Liver (tissue), 3 donors: Measurements from ENCODE around the gene WDR81.

Experiments
- ATF3 ChIP-seq: IDR thresholded peaks from 2 replicates; pipeline ENCODE4 v1.6.1; 2016; ENCODE audit warnings: antibody characterized with exemption
- FOXA2 ChIP-seq: IDR thresholded peaks from 2 replicates; pipeline ENCODE4 v1.6.1; 2016; ENCODE audit warnings: antibody characterized with exemption
- JUND ChIP-seq, 2 donors: IDR thresholded peaks; 2 replicates each; pipeline ENCODE4 v1.6.1; 2016; ENCODE audit warnings: antibody characterized with exemption in 2 of 2
- MAX ChIP-seq: IDR thresholded peaks from 2 replicates; pipeline ENCODE4 v1.6.1; 2016; ENCODE audit warnings: antibody characterized with exemption
- NR2F2 ChIP-seq: IDR thresholded peaks from 2 replicates; pipeline ENCODE4 v1.6.1; 2016; ENCODE audit warnings: antibody characterized with exemption
- REST ChIP-seq: IDR thresholded peaks from 2 replicates; pipeline ENCODE4 v1.6.1; 2016; ENCODE audit warnings: antibody characterized with exemption, mild to moderate bottlenecking
- SP1 ChIP-seq: IDR thresholded peaks from 2 replicates; pipeline ENCODE4 v1.6.1; 2018; ENCODE audit warnings: antibody characterized with exemption, mild to moderate bottlenecking
- TAF1 ChIP-seq: conservative IDR thresholded peaks from 2 replicates; pipeline ENCODE4 v1.6.1; 2016; ENCODE audit warnings: antibody characterized with exemption, mild to moderate bottlenecking
- YY1 ChIP-seq: IDR thresholded peaks from 2 replicates; pipeline ENCODE4 v1.6.1; 2016; ENCODE audit warnings: antibody characterized with exemption, mild to moderate bottlenecking
- ZBTB33 ChIP-seq: IDR thresholded peaks from 2 replicates; pipeline ENCODE4 v1.6.1; 2016; ENCODE audit warnings: antibody characterized with exemption
- TF ChIP-seq, protein P1 (sequence below): fragments of 150-350 bp; IDR thresholded peaks from 2 replicates; pipeline ENCODE4 v1.5.1; 2017; ENCODE audit warnings: improper control_type of control experiment, low read depth, low read length; ENCODE audit not compliant: missing input control
- donor health status: healthy.
- donor health status: healthy.

DNA sequence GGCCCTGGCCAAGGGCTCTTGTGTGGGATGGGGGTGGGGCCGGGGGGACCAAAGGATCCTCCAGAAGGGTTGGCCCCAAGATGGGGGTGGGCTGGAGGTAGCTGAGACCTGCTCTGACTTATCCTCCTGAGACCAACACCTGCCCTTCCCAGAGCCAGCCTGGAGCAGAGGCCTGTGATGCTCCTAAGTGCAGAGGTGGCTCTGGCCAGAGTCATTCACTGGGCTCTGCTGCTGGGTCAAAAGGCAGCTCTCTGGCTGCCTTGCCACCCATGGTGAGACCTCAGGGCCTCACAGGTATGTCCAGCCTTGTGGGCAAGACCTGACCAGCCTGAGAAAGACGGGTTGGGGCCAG lies 18.6 kb downstream of the WDR81 start:
- TF ChIP-seq, protein P1, sequence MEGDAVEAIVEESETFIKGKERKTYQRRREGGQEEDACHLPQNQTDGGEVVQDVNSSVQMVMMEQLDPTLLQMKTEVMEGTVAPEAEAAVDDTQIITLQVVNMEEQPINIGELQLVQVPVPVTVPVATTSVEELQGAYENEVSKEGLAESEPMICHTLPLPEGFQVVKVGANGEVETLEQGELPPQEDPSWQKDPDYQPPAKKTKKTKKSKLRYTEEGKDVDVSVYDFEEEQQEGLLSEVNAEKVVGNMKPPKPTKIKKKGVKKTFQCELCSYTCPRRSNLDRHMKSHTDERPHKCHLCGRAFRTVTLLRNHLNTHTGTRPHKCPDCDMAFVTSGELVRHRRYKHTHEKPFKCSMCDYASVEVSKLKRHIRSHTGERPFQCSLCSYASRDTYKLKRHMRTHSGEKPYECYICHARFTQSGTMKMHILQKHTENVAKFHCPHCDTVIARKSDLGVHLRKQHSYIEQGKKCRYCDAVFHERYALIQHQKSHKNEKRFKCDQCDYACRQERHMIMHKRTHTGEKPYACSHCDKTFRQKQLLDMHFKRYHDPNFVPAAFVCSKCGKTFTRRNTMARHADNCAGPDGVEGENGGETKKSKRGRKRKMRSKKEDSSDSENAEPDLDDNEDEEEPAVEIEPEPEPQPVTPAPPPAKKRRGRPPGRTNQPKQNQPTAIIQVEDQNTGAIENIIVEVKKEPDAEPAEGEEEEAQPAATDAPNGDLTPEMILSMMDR, result no peak
- TF ChIP-seq ZBTB33, result no peak
- no peak for TF ChIP-seq SP1
- no peak for TF ChIP-seq REST
- no peak for TF ChIP-seq FOXA2
- no peak for TF ChIP-seq YY1
- TF ChIP-seq JUND (IDR thresholded peaks at IDR 0.05), result no peak
- TF ChIP-seq TAF1, result no peak
- TF ChIP-seq ATF3, result no peak
- no peak for TF ChIP-seq NR2F2
- no peak for TF ChIP-seq MAX
